ENCODE results near the gene IL1B.

DNA sequence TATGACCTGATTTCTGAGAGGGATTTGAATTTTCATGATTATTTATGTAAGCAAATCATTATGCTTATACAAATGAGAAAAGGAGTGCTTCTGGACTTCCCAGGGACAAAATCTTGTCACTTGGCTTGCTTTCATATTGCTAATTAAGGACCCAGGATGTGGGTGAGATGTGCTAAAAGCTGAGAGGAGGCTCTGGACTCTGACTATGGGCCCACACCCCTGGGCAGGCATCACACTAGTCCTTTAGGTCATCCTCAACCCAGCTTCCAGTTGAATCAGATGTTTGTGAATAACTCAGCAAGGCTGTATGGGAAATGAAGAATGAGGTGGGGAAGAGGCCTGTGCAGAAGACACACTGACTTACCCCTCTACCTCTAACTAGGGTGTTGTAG is 11.9 kb downstream of the IL1B start:
- TF ChIP-seq, protein P1, sequence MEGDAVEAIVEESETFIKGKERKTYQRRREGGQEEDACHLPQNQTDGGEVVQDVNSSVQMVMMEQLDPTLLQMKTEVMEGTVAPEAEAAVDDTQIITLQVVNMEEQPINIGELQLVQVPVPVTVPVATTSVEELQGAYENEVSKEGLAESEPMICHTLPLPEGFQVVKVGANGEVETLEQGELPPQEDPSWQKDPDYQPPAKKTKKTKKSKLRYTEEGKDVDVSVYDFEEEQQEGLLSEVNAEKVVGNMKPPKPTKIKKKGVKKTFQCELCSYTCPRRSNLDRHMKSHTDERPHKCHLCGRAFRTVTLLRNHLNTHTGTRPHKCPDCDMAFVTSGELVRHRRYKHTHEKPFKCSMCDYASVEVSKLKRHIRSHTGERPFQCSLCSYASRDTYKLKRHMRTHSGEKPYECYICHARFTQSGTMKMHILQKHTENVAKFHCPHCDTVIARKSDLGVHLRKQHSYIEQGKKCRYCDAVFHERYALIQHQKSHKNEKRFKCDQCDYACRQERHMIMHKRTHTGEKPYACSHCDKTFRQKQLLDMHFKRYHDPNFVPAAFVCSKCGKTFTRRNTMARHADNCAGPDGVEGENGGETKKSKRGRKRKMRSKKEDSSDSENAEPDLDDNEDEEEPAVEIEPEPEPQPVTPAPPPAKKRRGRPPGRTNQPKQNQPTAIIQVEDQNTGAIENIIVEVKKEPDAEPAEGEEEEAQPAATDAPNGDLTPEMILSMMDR (IDR thresholded peaks at IDR 0.05), result no peak
- no peak for TF ChIP-seq POLR2A (IDR thresholded peaks at IDR 0.05; ENCODE audit: low read depth)

Data from esophagus muscularis mucosa (tissue), 3 donors.